H1 (cell line): ENCODE results near the gene HIVEP2. TPM values are rescaled to one million over a fixed set of nuclear protein-coding genes. Genes with fewer than 3 reads are reported as not detected.

Experiments
- CTCF ChIA-PET: fragments of 300-600 bp; sonication (Branson Sonifier 250); formaldehyde crosslinking; loops from one replicate; lab custom pipeline; 2021; ENCODE audit not compliant: partially characterized antibody; lab: Charles Lee
- POLR2A ChIA-PET: fragments of 300-600 bp; sonication (Branson Sonifier 250); formaldehyde crosslinking; loops from one replicate; lab custom pipeline; 2021; ENCODE audit warnings: inconsistent platforms; ENCODE audit not compliant: partially characterized antibody; lab: Charles Lee
- DNase-seq, 2 experiments: peaks; one replicate each; pipeline versions ENCODE4 v3.0.0 to v3.0.0-alpha.2; 2010 to 2022; ENCODE audit warnings: low spot score in 2 of 2, low read depth in 1 of 2, mixed read lengths in 1 of 2
- FAIRE-seq: peaks from 2 replicates; lab custom pipeline; 2011; peaks lifted over from hg19 to GRCh38; lab: Jason Lieb, UNC
- H2AFZ ChIP-seq: 2 replicates; pipeline ENCODE4 v1.8.1; 2012; ENCODE audit warnings: low read length, inconsistent platforms
- H2AK5ac ChIP-seq: 2 replicates; pipeline ENCODE4 v1.6.1; 2013; ENCODE audit warnings: low read depth, low read length
- H2BK120ac ChIP-seq: replicated peaks from 2 replicates; pipeline ENCODE3; 2013; ENCODE audit warnings: low read depth, low read length, inconsistent platforms
- H2BK12ac ChIP-seq: 2 replicates; pipeline ENCODE4 v1.6.1; 2013; ENCODE audit warnings: low read depth, low read length
- H2BK15ac ChIP-seq: 2 replicates; pipeline ENCODE4 v1.6.1; 2013; ENCODE audit warnings: low read length
- H2BK20ac ChIP-seq: 2 replicates; pipeline ENCODE4 v1.6.1; 2013; ENCODE audit warnings: low read length
- H2BK5ac ChIP-seq: 2 replicates; pipeline ENCODE4 v1.6.1; 2013; ENCODE audit warnings: low read depth, low read length
- H3K14ac ChIP-seq: 2 replicates; pipeline ENCODE4 v1.6.1; 2013; ENCODE audit warnings: inconsistent platforms; ENCODE audit not compliant: insufficient read length
- H3K18ac ChIP-seq: 2 replicates; pipeline ENCODE4 v1.6.1; 2013; ENCODE audit warnings: low read length; ENCODE audit errors: extremely low read depth
- H3K23ac ChIP-seq: 2 replicates; pipeline ENCODE4 v1.6.1; 2013; ENCODE audit warnings: inconsistent platforms; ENCODE audit not compliant: insufficient read length
- H3K23me2 ChIP-seq: 2 replicates; pipeline ENCODE4 v1.6.1; 2013; ENCODE audit warnings: low read depth, low read length
- H3K27ac ChIP-seq: 2 replicates; pipeline ENCODE4 v1.6.1; 2011; ENCODE audit warnings: low read depth, low read length, inconsistent platforms
- H3K27me3 ChIP-seq, 4 experiments: replicated peaks in 1 of 4; 1 replicate in 1 of 4; 2 replicates in 3 of 4; pipeline versions ENCODE4 v1.6.1 to v1.8.1; 2011 to 2013; ENCODE audit warnings: low read length in 3 of 4, mild to moderate bottlenecking in 3 of 4, inconsistent platforms in 2 of 4, mixed read lengths in 2 of 4, moderate library complexity in 1 of 4; ENCODE audit not compliant: control insufficient read depth in 3 of 4, insufficient read depth in 3 of 4; ENCODE audit errors: extremely low read depth in 1 of 4
- H3K36me3 ChIP-seq, 4 experiments: 2 replicates each; pipeline versions ENCODE4 v1.6.1 to v1.8.1; 2011 to 2013; ENCODE audit warnings: mild to moderate bottlenecking in 4 of 4, low read length in 3 of 4, moderate library complexity in 2 of 4, control low read depth in 1 of 4, inconsistent platforms in 1 of 4; ENCODE audit not compliant: insufficient read depth in 4 of 4, control insufficient read depth in 2 of 4
- H3K4ac ChIP-seq: replicated peaks from 2 replicates; pipeline ENCODE3; 2013; ENCODE audit warnings: low read length, low read depth, mixed read lengths, inconsistent platforms; ENCODE audit not compliant: insufficient read length
- H3K4me1 ChIP-seq, 4 experiments: replicated peaks in 1 of 4; 1 replicate in 1 of 4; 2 replicates in 3 of 4; pipeline versions ENCODE4 v1.6.1 to v1.8.1; 2011 to 2013; ENCODE audit warnings: low read length in 3 of 4, inconsistent platforms in 2 of 4, mixed read lengths in 1 of 4; ENCODE audit not compliant: insufficient read depth in 4 of 4, control insufficient read depth in 3 of 4
- H3K4me2 ChIP-seq, 2 experiments: 2 replicates each; pipeline versions ENCODE4 v1.6.1 to v1.8.1; 2011 to 2013; ENCODE audit warnings: low read depth in 2 of 2, low read length in 2 of 2, control low read depth in 1 of 2, inconsistent platforms in 1 of 2, mild to moderate bottlenecking in 1 of 2; ENCODE audit not compliant: insufficient read depth in 1 of 2
- H3K4me3 ChIP-seq, 4 experiments: fragments of 200-600, 300-600 bp in 1 of 4; sonication (generic), shearing (Covaris generic), sonication (Bioruptor Twin) in 1 of 4; 2 replicates each; pipeline versions ENCODE4 v1.5.1 to v1.8.1; 2011 to 2016; ENCODE audit warnings: low read length in 4 of 4, low read depth in 3 of 4, control low read depth in 2 of 4, inconsistent platforms in 2 of 4, mild to moderate bottlenecking in 2 of 4, mixed read lengths in 1 of 4, moderate library complexity in 1 of 4; ENCODE audit not compliant: insufficient read depth in 2 of 4; ENCODE audit errors: extremely low read depth in 1 of 4
- H3K56ac ChIP-seq: replicated peaks from 2 replicates; pipeline ENCODE3; 2013; ENCODE audit warnings: low read depth, mild to moderate bottlenecking, mixed read lengths, low read length, inconsistent platforms; ENCODE audit not compliant: insufficient read length
- H3K79me1 ChIP-seq: 2 replicates; pipeline ENCODE4 v1.6.1; 2013; ENCODE audit warnings: low read depth, low read length, control low read depth
- H3K79me2 ChIP-seq, 2 experiments: 2 replicates each; pipeline versions ENCODE4 v1.6.1 to v1.8.1; 2012 to 2013; ENCODE audit warnings: low read length in 2 of 2, mild to moderate bottlenecking in 2 of 2, inconsistent platforms in 1 of 2; ENCODE audit not compliant: insufficient read depth in 2 of 2, control insufficient read depth in 1 of 2
- H3K9ac ChIP-seq, 4 experiments: replicated peaks in 1 of 4; 1 replicate in 1 of 4; 2 replicates in 3 of 4; pipeline versions ENCODE4 v1.6.1 to v1.8.1; 2011 to 2013; ENCODE audit warnings: low read depth in 3 of 4, low read length in 3 of 4, control low read depth in 2 of 4, mild to moderate bottlenecking in 2 of 4, moderate library complexity in 2 of 4, inconsistent platforms in 1 of 4; ENCODE audit errors: extremely low read depth in 1 of 4
- H3K9me3 ChIP-seq, 2 experiments: 2 replicates each; pipeline versions ENCODE4 v1.6.1 to v1.8.1; 2012 to 2013; ENCODE audit warnings: mild to moderate bottlenecking in 2 of 2, moderate library complexity in 2 of 2, control low read depth in 1 of 2, inconsistent platforms in 1 of 2, low read depth in 1 of 2, low read length in 1 of 2, mixed read lengths in 1 of 2; ENCODE audit not compliant: insufficient read depth in 2 of 2
- H4K20me1 ChIP-seq, 2 experiments: replicated peaks in 1 of 2; 2 replicates each; pipeline versions ENCODE3 to v1.8.1; 2011 to 2013; ENCODE audit warnings: inconsistent platforms in 2 of 2, low read length in 2 of 2, mild to moderate bottlenecking in 1 of 2; ENCODE audit not compliant: insufficient read depth in 2 of 2, control insufficient read depth in 1 of 2
- H4K5ac ChIP-seq: 2 replicates; pipeline ENCODE4 v1.6.1; 2013; ENCODE audit warnings: low read length, low read depth, mixed read lengths, inconsistent platforms; ENCODE audit not compliant: insufficient read length
- H4K8ac ChIP-seq: 2 replicates; pipeline ENCODE4 v1.8.0; 2013; ENCODE audit warnings: mild to moderate bottlenecking, moderate library complexity, low read length, inconsistent platforms; ENCODE audit not compliant: insufficient read depth; ENCODE audit errors: extremely low read depth
- H4K91ac ChIP-seq: replicated peaks from 2 replicates; pipeline ENCODE3; 2013; ENCODE audit warnings: low read length, mixed read lengths, inconsistent platforms; ENCODE audit not compliant: insufficient read length
- POLR2AphosphoS5 ChIP-seq: IDR thresholded peaks from 2 replicates; pipeline ENCODE4 v1.6.1; 2011; ENCODE audit warnings: low read depth, low read length
- WGBS, 2 experiments: shearing (Covaris generic) in 1 of 2; methylation state at CpG; one replicate each; pipeline versions ENCODE4 v1.1.6 to v1.1.7; 2013 to 2015; ENCODE audit warnings: low lambda C conversion rate in 2 of 2, mixed read lengths in 2 of 2, inconsistent platforms in 1 of 2, low coverage in 1 of 2, missing lambda C conversion rate in 1 of 2; ENCODE audit not compliant: insufficient replicate concordance in 2 of 2, insufficient coverage in 1 of 2, insufficient read length in 1 of 2; ENCODE audit errors: extremely low coverage in 1 of 2, missing lambda C conversion rate in 1 of 2; 5-methylcytosine and 5-hydroxymethylcytosine counted together
- polyA plus RNA-seq, 7 experiments: library from polyadenylated mRNA; depleted of rRNA in 3 of 7; stranded (reverse) in 5 of 7; unstranded in 2 of 7; fragments of >200 nt in 5 of 7; fragments of 200-250 nt in 2 of 7; gene quantifications; 1 replicate in 5 of 7; 2 replicates in 1 of 7; 4 replicates in 1 of 7; pipeline versions ENCODE4 v1.2.1 to v1.2.3, GENCODE V29; 2011 to 2013; ENCODE audit warnings: missing spikeins in 2 of 7, mixed read lengths in 2 of 7
- total RNA-seq: library from RNA; stranded (reverse); fragmentation: NEBNext Ultra II Directional; extraction: Animal tissue kit (Norgen Biotek cat#: 25700); gene quantifications from 2 replicates; pipeline ENCODE4 v1.2.1, GENCODE V29; 2021

HIVEP2 gene
- total and polyA plus RNA-seq, 2 of the 8 experiments (the other 6 are each of a cell fraction or from before 2014, with no cell fraction given): 2.2 to 6.1 TPM

GRCh38 chr6:142907544-142907943 lies 37.4 kb downstream of the HIVEP2 start:
- no peak overlapping the region for H3K56ac ChIP-seq
- no peak overlapping the region for H2BK120ac ChIP-seq
- no peak overlapping the region for H4K91ac ChIP-seq
- ChIA-PET CTCF (interaction anchor here (1.0 to 1.2 kb wide), 2 partner anchors 13 to 19 kb away, joined by 3 to 4 read pairs; no protein-coding TSS in a partner anchor), POLR2A (interaction anchor here (0.6 kb wide), 1 partner anchor 10 kb away, joined by 5 read pairs; no protein-coding TSS in a partner anchor)
- no peak overlapping the region for H2AK5ac ChIP-seq
- H3K18ac ChIP-seq: no peak overlapping the region
- no peak overlapping the region for H3K9ac ChIP-seq
- no peak overlapping the region for H2BK15ac ChIP-seq
- no peaks in the 10 kb centered on the region for H3K27me3 ChIP-seq
- H3K79me2 ChIP-seq: peaks cover 0 to 17% of the 10 kb centered on the region in 2 experiments; a peak in 2 of 4 replicates
- H2BK5ac ChIP-seq: no peak overlapping the region
- H2AFZ ChIP-seq: no peak overlapping the region
- no peak overlapping the region for H4K5ac ChIP-seq
- no peak overlapping the region for H3K14ac ChIP-seq
- no peaks in the 10 kb centered on the region for H4K20me1 ChIP-seq
- H3K27ac ChIP-seq: no peak overlapping the region
- no peak overlapping the region for H3K4me3 ChIP-seq
- H2BK20ac ChIP-seq: no peak overlapping the region
- H3K23ac ChIP-seq: no peak overlapping the region
- DNase-seq: no peak
- H3K23me2 ChIP-seq: no peaks in the 10 kb centered on the region
- no peak for TF ChIP-seq POLR2AphosphoS5
- no peak overlapping the region for H3K4me2 ChIP-seq
- H3K9me3 ChIP-seq: no peaks in the 10 kb centered on the region
- no peak for FAIRE-seq
- no peaks in the 10 kb centered on the region for H3K36me3 ChIP-seq
- no peak overlapping the region for H4K8ac ChIP-seq
- peaks cover 0 to 13% (median 7%) of the 10 kb centered on the region in 4 experiments; a peak in 4 of 7 replicates for H3K4me1 ChIP-seq
- WGBS, 2 experiments: 83% methylated on average over 5 of the region's 5 CpGs; no CpG with 5 or more reads in 1 of the 2 experiments
- no peak overlapping the region for H2BK12ac ChIP-seq
- no peak overlapping the region for H3K4ac ChIP-seq
- H3K79me1 ChIP-seq: no peaks in the 10 kb centered on the region
